OCI-LY1 (cell line): ENCODE data around the gene KRT1.

Experiments
- H2AFZ ChIP-seq: fragments of 200-600 bp; sonication (generic), shearing (Covaris generic); 2 replicates; pipeline ENCODE4 v1.6.0; 2014; ENCODE audit warnings: antibody characterized with exemption, mild to moderate bottlenecking, low read length
- H3F3A ChIP-seq: fragments of 200-600 bp; sonication (generic), shearing (Covaris generic); 2 replicates; pipeline ENCODE4 v1.6.0; 2014; ENCODE audit warnings: mild to moderate bottlenecking, antibody characterized with exemption, low read length, moderate library complexity; ENCODE audit not compliant: insufficient read depth
- H3K27ac ChIP-seq: fragments of 200-600 bp; sonication (generic); 2 replicates; pipeline ENCODE4 v1.5.1; 2014; ENCODE audit warnings: low read length, mixed run types, mild to moderate bottlenecking, low read depth; ENCODE audit not compliant: poor library complexity, severe bottlenecking
- H3K27me3 ChIP-seq: fragments of 200-600 bp; sonication (generic); 2 replicates; pipeline ENCODE4 v1.6.0; 2014; ENCODE audit warnings: antibody characterized with exemption, mild to moderate bottlenecking, low read length, moderate library complexity; ENCODE audit not compliant: insufficient read depth
- H3K36me3 ChIP-seq: fragments of 200-600 bp; sonication (generic); 2 replicates; pipeline ENCODE4 v1.6.1; 2014; ENCODE audit warnings: mild to moderate bottlenecking, antibody characterized with exemption, low read length, moderate library complexity, mixed read lengths; ENCODE audit not compliant: insufficient read depth
- H3K4me1 ChIP-seq: fragments of 200-600 bp; sonication (generic); 2 replicates; pipeline ENCODE4 v1.5.1; 2014; ENCODE audit warnings: mild to moderate bottlenecking, low read length, moderate library complexity; ENCODE audit not compliant: insufficient read depth, severe bottlenecking
- H3K4me2 ChIP-seq: fragments of 200-600 bp; sonication (generic), shearing (Covaris generic); 2 replicates; pipeline ENCODE4 v1.6.1; 2014; ENCODE audit warnings: low read length
- H3K4me3 ChIP-seq: fragments of 200-600 bp; sonication (generic); 2 replicates; pipeline ENCODE4 v1.5.1; 2014; ENCODE audit warnings: low read length, low read depth, mild to moderate bottlenecking, mixed read lengths; ENCODE audit not compliant: poor library complexity, severe bottlenecking
- H3K79me2 ChIP-seq: fragments of 200-600 bp; shearing (Covaris generic); 2 replicates; pipeline ENCODE4 v1.6.1; 2016; ENCODE audit warnings: mixed run types, low read length, mixed read lengths; ENCODE audit not compliant: insufficient read depth
- H3K9ac ChIP-seq: fragments of 200-600 bp; sonication (generic), shearing (Covaris generic); 2 replicates; pipeline ENCODE4 v1.6.1; 2014; ENCODE audit warnings: mild to moderate bottlenecking, low read length, mixed read lengths
- H3K9me2 ChIP-seq: fragments of 200-600 bp; sonication (generic), shearing (Covaris generic); 2 replicates; pipeline ENCODE4 v1.6.1; 2014; ENCODE audit warnings: low read depth, mild to moderate bottlenecking, low read length, mixed read lengths
- H3K9me3 ChIP-seq: fragments of 200-600 bp; shearing (Covaris generic); 2 replicates; pipeline ENCODE4 v1.6.1; 2014; ENCODE audit warnings: low read length, mixed read lengths
- H4K20me1 ChIP-seq: fragments of 200-600 bp; sonication (generic), shearing (Covaris generic); 2 replicates; pipeline ENCODE4 v1.6.0; 2016; ENCODE audit warnings: mild to moderate bottlenecking, low read length; ENCODE audit not compliant: insufficient read depth
- EZH2 ChIP-seq: fragments of 200-600 bp; sonication (generic), shearing (Covaris generic); IDR thresholded peaks from 2 replicates; pipeline ENCODE4 v1.8.0; 2017; ENCODE audit warnings: borderline replicate concordance, mixed run types, mild to moderate bottlenecking, antibody characterized with exemption, low read length, moderate library complexity, mixed read lengths
- TF ChIP-seq, protein P1 (sequence below): fragments of 200-600 bp; sonication (generic), shearing (Covaris generic); IDR thresholded peaks from 2 replicates; pipeline ENCODE4 v1.5.1; 2017; ENCODE audit warnings: mild to moderate bottlenecking, antibody characterized with exemption, low read length, moderate library complexity, mixed read lengths

KRT1 gene

DNA sequence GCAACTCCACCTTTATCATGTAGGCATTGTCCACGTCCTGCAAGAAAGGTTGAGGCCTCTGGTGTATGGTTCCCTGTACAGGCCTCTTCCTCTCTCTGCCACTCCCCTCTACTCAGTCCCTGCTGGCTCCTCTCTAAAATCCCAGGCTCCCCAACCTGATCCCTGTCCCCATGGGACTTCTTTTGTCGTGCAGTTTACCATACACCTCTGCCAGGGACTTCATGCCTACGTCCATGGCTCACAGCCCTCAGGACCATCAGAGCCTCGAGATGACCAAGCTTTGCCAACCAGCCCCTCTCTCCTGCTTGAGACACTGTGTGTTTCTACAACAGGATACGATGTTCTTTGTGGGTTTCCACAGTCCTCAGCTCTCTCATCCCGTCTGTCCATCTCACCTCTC, 31.1 kb downstream of the KRT1 start:
- no peak overlapping the region for H2AFZ ChIP-seq
- H3K27me3 ChIP-seq: no peaks in the 10 kb centered on the region; the same call in 1 of the 2 replicates
- no peak overlapping the region for H3K27ac ChIP-seq
- H3K4me3 ChIP-seq: no peak overlapping the region
- H3K36me3 ChIP-seq: no peaks in the 10 kb centered on the region
- H3K4me2 ChIP-seq: no peak overlapping the region
- no peaks in the 10 kb centered on the region for H3K4me1 ChIP-seq
- H4K20me1 ChIP-seq: no peaks in the 10 kb centered on the region
- no peaks in the 10 kb centered on the region for H3F3A ChIP-seq
- no peaks in the 10 kb centered on the region for H3K9me3 ChIP-seq
- no peaks in the 10 kb centered on the region for H3K9me2 ChIP-seq
- TF ChIP-seq, protein P1, sequence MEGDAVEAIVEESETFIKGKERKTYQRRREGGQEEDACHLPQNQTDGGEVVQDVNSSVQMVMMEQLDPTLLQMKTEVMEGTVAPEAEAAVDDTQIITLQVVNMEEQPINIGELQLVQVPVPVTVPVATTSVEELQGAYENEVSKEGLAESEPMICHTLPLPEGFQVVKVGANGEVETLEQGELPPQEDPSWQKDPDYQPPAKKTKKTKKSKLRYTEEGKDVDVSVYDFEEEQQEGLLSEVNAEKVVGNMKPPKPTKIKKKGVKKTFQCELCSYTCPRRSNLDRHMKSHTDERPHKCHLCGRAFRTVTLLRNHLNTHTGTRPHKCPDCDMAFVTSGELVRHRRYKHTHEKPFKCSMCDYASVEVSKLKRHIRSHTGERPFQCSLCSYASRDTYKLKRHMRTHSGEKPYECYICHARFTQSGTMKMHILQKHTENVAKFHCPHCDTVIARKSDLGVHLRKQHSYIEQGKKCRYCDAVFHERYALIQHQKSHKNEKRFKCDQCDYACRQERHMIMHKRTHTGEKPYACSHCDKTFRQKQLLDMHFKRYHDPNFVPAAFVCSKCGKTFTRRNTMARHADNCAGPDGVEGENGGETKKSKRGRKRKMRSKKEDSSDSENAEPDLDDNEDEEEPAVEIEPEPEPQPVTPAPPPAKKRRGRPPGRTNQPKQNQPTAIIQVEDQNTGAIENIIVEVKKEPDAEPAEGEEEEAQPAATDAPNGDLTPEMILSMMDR: no peak
- TF ChIP-seq EZH2: no peak
- no peak overlapping the region for H3K9ac ChIP-seq
- H3K79me2 ChIP-seq: no peaks in the 10 kb centered on the region

DNA sequence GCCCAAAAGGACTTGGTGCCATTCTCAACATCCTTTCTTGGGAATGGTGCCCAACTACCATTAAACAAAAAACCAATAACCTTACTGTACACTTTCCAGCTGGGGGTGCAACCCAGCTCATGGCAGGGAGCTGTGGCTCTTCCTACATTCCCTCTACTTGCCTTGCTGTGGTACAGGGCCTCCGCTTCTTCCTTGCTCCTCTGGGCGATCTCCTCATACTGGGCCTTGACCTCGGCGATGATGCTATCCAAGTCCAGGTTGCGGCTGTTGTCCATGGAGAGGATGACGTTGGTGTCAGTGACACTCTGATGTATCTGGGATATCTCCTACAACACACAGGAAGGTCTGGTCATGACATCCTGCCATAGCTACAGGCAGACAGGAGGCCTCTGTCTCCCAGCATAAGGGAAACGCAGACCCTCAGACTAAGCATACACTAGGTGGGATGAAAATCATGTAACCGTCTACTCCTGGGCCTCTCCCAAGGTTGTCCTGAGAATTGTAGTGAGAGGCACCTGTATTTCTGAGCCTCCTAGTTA, 32.1 kb downstream of the KRT1 start:
- Histone ChIP-seq H4K20me1 (no peaks in the 10 kb centered on the region), H2AFZ (no peak overlapping the region), H3K27me3 (no peaks in the 10 kb centered on the region; the same call in 1 of the 2 replicates), H3K36me3 (no peaks in the 10 kb centered on the region), H3K9me3 (no peaks in the 10 kb centered on the region), H3F3A (no peaks in the 10 kb centered on the region), H3K4me2 (no peak overlapping the region), H3K4me1 (no peaks in the 10 kb centered on the region), H3K27ac (no peak overlapping the region), H3K79me2 (no peaks in the 10 kb centered on the region), H3K9ac (no peak overlapping the region), H3K4me3 (no peak overlapping the region), H3K9me2 (no peaks in the 10 kb centered on the region)
- no peak for TF ChIP-seq EZH2
- TF ChIP-seq, protein P1: no peak

DNA sequence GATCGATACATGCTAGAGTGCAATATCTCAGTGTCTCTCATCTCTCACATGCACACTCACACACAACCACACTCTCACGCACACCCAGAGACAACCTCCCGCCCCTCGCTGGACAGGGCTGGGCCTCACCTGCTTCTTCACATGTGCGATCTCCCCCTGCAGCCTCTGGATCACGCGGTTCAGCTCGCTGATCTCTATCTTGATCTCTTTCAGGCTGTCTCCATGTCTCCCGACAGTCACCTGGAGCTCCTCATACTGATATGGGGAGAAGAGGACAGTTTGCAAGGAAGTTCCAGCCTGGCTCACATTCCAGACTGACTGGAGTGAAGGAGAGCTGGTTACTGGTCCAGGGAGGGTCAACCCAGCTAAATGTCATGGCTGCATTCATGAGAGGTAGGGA, 32.6 kb downstream of the KRT1 start:
- Histone ChIP-seq H3K4me3 (no peak overlapping the region), H3K27me3 (no peaks in the 10 kb centered on the region; the same call in 1 of the 2 replicates)
- no peak for TF ChIP-seq EZH2
- TF ChIP-seq, protein P1: no peak

More for the DNA sequence above, 32.6 kb downstream of the KRT1 start:
- Histone ChIP-seq H3F3A (no peaks in the 10 kb centered on the region), H3K9me3 (no peaks in the 10 kb centered on the region), H3K27ac (no peak overlapping the region), H4K20me1 (no peaks in the 10 kb centered on the region), H3K9ac (no peak overlapping the region), H3K36me3 (no peaks in the 10 kb centered on the region), H2AFZ (no peak overlapping the region), H3K4me2 (no peak overlapping the region), H3K79me2 (no peaks in the 10 kb centered on the region), H3K4me1 (no peaks in the 10 kb centered on the region), H3K9me2 (no peaks in the 10 kb centered on the region)
